GM18873 (cell line): ENCODE results near the gene PGAP6.
"Not testable (repeated sequence)": the region's sequence is repeated elsewhere in the genome, so short reads cannot be mapped to it uniquely, and the experiment has no call there.

Experiments used
- ATAC-seq: cut with Tn5 transposase; IDR thresholded peaks from one replicate; pipeline ENCODE4 v1.9.1; 2021; ENCODE audit warnings: mild to moderate bottlenecking, moderate library complexity, moderate number of reproducible peaks; ENCODE audit not compliant: unreplicated experiment, low FRiP score

PGAP6 gene, protein sequence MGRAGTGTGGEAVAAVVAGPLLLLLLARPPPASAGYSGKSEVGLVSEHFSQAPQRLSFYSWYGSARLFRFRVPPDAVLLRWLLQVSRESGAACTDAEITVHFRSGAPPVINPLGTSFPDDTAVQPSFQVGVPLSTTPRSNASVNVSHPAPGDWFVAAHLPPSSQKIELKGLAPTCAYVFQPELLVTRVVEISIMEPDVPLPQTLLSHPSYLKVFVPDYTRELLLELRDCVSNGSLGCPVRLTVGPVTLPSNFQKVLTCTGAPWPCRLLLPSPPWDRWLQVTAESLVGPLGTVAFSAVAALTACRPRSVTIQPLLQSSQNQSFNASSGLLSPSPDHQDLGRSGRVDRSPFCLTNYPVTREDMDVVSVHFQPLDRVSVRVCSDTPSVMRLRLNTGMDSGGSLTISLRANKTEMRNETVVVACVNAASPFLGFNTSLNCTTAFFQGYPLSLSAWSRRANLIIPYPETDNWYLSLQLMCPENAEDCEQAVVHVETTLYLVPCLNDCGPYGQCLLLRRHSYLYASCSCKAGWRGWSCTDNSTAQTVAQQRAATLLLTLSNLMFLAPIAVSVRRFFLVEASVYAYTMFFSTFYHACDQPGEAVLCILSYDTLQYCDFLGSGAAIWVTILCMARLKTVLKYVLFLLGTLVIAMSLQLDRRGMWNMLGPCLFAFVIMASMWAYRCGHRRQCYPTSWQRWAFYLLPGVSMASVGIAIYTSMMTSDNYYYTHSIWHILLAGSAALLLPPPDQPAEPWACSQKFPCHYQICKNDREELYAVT

DNA sequence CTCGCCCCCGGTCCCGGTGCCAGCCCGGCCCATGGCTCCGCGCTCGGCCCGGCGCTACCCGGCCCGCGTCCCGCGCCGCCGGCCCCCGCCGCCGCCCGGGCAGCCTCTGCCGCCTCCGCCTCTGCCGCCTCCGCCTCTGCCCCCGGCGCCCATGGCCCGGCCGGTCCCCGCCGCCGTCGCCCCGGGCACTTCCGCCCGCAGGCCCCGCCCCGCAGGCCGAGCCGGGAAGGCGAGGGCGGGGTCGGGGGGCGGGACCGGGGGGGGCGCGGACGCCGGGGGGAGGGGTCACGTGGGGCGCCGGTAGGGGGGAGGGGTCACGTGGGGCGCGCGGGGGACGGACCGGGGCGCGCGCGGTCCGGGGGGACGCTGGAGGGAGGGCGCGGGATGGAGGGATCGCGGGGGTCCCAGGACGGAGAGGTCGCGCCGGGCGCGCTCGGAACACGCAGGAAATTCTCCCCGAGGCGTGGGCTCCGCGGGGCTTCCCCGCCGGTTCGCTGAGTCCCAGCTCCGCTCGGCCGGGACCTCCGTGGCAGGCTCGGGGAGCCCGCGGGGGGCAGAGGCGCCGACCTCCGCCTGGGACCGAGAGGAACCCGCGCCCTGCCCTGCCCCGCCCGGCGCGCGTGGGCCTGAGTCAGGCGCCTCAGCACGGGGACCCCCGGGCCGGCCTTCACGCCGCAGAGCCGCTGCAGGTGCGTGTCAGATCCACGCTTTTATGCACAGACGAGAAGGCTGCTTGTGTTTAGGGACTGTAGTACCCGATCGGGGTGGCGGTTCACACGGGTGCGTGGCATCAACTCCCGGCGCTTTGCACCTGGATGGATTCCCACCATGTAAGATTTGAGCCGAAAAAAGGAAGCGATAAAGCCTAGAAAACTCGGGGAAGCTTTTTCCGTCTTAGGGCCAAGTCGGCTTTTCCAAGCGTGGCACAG lies at the start of gene PGAP6:
TSS of gene PGAP6 (minus strand) at position 190 of the 929 bp plus-strand sequence. CDS start at position 33, 157 bp downstream.
- no peak for ATAC-seq

GRCh38 chr16:430904-431303 lies 49.1 kb upstream of the PGAP6 start:
- no peak for ATAC-seq

DNA sequence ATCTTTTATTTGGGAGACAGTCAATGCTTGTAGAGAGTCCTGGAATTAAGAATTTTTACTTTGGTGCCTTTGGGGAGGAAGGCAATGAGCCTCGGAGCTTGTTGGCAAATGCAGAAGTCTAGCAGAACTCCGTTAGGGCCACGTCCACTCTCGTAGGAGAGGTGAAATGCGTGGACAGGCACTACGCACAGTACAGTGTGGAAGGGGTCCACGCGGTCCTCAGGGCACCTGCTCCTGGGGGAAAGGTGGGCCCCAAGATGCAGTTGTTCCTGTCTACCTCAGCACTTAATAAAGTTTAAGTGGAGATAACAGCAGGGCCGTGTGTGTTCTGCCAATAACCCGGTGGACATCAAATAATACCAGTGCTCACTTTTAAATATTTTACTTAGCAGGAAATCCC lies 45.5 kb upstream of the PGAP6 start:
- ATAC-seq, result no peak

DNA sequence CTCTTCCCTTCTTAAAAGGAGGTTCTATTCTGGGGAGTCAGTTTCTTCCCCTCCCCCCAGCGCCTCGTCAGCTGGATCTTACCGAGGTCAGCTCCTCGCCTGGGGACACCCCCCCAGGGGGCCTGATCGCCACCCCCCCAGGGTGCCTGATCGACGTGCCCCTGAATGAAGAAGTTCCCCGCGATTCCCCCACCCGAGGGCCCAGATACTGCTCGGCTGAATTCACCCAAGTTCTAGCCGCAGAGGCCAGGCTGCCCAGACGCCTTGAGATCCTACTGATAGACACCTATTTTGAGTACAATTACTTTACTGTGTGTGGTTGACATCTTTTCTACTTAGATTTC lies 45.1 kb upstream of the PGAP6 start:
- no peak for ATAC-seq

DNA sequence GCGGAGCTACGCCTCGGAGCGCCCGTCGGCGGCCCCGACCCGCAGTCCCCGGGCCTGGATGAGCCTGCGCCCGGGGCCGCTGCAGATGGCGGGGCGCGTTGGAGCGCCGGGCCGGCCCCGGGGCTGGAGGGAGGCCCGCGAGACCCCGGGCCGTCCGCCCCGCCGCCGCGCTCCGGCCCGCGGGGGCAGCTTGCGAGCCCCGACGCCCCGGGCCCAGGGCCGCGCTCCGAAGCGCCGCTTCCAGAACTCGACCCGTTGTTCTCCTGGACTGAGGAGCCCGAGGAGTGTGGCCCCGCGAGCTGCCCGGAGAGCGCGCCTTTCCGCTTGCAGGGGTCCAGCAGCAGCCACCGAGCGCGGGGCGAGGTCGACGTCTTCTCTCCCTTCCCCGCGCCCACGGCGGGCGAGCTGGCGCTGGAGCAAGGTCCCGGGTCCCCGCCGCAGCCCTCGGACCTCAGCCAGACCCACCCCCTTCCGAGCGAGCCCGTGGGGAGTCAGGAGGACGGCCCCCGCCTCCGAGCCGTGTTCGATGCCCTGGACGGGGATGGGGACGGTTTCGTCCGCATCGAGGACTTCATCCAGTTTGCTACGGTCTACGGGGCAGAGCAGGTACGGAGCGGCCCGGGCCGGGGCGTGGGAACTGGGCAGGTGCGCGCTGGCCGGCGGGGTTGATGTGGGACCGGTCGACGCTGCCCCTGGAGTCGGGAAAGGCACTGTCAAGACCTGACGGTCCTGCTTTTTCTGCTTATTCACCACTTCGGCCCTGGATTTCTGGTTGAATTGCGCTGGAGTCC lies 44.5 kb upstream of the PGAP6 start:
- no peak for ATAC-seq

DNA sequence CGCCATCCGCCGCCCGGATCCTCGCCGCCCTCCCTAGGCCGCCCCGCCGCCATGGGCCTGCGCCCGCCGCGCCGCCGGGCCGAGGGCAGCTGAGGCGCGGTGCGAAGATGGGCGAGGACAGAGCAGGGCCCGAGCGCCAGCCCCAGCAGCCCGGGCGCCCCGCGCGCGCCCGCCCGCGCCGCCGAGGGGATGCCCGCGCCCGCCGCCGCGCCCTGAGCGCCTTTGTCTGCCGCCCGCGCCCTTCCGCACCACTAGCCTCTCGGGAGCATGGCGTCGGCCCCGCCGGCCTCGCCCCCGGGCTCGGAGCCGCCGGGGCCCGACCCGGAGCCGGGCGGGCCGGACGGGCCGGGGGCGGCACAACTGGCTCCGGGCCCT lies 43.9 kb upstream of the PGAP6 start:
- no peak for ATAC-seq

- no peak for ATAC-seq
These were observed 43.4 kb upstream of the PGAP6 start, which contains the start of gene RAB11FIP3 for GRCh38 chr16:425082-425718. Gene RAB11FIP3, plus strand, starts transcription at chr16:425649. Its CDS starts 358 bp downstream, at chr16:426007.

GRCh38 chr16:424623-425081 lies 42.9 kb upstream of the PGAP6 start:
- no peak for ATAC-seq

GRCh38 chr16:424033-424622 lies 42.4 kb upstream of the PGAP6 start:
- ATAC-seq, result no peak

DNA sequence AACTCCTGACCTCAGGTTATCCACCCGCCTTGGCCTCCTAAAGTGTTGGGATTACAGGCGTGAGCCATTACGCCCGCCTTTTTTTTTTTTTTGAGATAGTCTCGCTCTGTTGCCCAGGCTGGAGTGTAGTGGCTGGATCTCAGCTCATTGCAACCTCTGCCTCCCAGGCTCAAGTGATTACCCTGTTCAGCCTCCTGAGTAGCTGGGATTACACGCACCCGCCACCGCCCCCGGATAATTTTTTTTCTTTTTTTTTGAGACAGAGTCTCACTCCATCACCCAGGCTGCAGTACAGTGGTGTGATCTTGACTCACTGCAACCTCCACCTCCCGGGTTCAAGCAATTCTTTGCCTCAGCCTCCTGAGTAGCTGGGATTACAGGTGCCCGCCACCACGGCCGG lies 40.4 kb upstream of the PGAP6 start:
- ATAC-seq, result not testable (repeated sequence)

DNA sequence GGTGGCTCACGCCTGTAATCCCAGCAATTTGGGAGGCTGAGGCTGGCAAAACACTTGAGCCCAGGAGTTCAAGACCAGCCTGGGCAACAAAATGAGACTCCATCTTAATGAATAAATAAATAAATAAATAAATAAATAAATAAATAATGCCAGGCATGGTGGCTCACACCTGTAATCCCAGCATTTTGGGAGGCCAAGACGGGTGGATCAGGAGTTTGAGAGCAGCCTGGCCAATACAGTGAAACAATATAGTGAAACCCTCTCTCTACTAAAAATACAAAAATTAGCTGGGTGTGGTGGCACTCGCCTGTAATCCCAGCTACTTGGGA lies 33.4 kb upstream of the PGAP6 start:
- ATAC-seq, result not testable (repeated sequence)

DNA sequence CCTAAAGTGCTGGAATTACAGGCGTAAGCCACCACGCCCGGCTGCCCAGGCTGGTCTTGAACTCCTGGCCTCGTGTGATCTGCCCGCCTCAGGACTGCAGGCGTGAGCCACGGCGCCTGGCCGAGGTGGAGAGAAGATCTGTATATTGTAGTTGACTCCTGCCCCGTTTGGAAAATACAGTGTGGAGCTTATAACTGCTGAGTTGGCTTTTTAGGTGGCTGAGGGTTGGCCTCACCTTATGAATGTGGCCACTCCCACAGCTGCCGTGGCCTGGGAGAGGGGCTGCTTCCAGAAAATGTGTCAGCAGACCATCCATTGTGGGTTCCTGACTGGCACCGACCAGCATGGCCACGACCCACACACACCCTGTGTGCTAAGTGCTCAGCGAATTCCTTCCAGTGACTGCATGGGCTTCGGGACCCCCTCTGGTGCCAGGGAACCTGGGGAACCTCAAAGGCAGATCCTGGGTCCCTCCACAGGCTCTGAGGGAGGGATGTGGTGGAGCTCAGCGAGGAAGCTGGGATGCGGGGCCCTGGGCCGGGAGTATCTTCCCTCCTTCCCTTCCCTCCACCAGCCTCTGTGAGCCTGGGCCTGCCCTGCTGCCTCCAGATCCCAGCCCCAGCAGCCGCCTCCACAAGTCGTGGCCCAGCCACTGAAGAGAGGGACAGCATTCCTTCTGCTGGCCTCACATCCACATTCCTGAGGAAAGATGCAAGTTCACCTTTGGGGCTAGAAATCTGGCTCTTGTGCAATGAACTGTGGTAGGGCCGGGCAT lies 32.8 kb upstream of the PGAP6 start:
- ATAC-seq, result no peak

DNA sequence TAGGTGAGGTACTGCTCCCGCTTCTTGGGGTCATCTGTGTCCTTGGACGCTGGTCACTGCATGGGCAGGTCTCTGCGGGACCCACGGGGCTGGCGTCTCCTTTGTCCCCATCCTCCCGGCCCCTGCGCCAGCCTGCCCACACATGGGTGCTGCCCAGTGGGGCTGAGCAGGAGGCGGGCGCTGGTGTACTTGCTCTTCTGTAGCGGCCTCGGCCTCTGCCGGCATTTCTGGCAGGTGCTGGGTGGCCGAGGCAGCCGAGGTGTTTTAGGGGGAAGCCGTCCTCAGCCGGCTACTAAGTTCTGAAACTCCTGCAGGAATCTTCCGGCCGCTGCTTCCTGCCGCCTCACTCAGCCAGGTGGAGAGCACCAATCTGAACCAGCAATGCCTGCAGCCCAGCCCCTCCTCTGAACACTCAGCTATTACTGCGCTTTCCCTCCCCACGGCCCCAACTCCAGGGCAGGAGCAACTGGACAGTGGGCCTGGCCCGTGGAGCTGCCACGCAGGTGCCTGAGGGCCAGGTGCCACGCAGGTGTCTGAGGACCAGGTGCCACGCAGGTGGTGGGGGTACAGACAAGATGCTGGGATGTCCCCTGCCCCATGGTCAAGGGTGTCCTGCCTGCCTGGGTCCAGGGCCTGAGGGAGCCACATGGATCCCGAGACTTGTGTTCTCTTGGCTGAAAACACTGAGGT lies 29.9 kb upstream of the PGAP6 start:
- no peak for ATAC-seq

DNA sequence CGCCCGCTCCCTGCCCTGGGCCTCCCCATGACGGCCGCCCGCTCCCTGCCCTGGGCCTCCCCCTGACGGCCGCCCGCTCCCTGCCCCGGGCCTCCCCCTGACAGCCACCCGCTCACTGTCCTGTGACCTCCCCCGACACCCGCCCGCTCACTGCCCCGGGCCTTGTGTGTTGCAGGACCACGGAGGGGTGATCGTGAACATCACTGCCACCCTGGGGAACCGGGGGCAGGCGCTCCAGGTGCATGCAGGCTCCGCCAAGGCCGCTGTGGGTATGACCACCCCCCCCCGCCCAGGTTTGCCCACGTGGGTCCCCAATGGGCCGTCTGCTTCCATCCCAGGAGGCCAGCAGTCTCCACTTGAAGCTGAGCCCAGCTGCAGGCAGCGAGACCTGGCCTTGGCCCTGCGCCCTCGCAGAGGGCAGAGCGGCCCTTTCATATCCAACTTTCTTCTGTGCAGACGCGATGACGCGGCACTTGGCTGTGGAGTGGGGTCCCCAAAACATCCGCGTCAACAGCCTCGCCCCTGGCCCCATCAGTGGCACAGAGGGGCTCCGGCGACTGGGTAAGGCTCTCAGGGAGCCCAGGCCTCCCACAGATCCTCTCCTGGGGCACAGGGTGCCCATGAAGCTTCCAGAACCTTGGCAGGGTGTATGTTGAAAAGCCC lies 28.9 kb upstream of the PGAP6 start:
- no peak for ATAC-seq

- ATAC-seq, result no peak
These were observed 25.5 kb upstream of the PGAP6 start for GRCh38 chr16:407253-407652.

DNA sequence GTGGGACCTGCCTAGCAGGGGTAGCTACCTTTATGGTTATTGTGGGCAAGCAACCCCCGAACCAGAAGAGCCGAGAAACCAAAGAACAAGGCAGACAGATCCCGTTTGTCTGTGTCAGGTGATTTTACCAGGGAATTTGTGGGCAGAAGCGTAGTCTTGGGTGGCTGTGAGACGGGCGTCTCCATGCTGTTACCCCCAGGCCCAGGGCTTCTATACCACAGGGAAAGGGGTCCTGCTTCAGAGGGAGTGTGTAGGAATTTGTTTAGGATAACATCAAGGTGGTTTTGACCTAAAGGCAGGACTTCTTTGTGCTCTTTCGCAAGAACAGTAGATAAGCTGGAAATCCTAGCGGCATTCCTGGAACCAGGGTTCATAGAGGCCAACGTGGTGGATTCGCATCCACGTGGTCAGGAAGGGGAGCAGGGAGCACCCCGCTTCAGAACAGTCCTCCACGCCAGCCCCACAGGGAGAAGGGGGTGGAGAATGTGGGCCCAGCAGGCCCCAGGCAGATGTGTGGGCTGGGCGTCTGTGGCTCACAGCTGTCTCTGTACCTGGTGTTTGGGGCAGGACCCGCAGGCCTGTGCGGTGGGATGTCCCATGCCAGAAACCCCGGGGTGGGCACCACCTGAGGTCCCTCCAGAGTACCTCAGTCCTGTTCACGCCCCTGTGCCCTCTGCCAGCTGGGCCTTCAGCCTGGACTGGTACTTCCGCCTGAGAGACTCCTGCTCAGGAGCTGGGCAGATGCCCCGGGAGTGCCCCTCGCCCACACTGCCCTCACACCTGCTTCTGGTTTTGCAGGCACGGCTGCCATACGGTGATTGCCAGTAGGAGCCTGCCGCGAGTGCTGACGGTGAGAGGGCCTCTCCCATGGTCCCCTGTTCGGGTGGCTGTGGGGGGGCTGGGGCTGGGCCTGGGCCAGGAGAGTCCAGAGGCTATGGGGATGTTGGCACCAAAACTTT lies 24.0 kb upstream of the PGAP6 start:
- ATAC-seq, result no peak
